Ectodermal cell (in vitro differentiated cells): Measurements from ENCODE around the gene SHB.

ENCODE experiments used
- H3K27ac ChIP-seq: 2 replicates; pipeline ENCODE4 v1.7.0; 2013; ENCODE audit warnings: mild to moderate bottlenecking, low read depth, low read length; ENCODE audit not compliant: insufficient read depth, poor library complexity, severe bottlenecking
- H3K27me3 ChIP-seq: 2 replicates; pipeline ENCODE4 v1.7.0; 2013; ENCODE audit warnings: mild to moderate bottlenecking, low read length; ENCODE audit not compliant: insufficient read depth, control insufficient read depth, poor library complexity, severe bottlenecking
- H3K36me3 ChIP-seq: one replicate; pipeline ENCODE4 v1.7.0; 2013; ENCODE audit warnings: low read length; ENCODE audit not compliant: control insufficient read depth, insufficient read depth
- H3K4me1 ChIP-seq: one replicate; pipeline ENCODE4 v1.7.0; 2013; ENCODE audit warnings: low read length; ENCODE audit not compliant: control insufficient read depth, insufficient read depth
- H3K4me3 ChIP-seq: 2 replicates; pipeline ENCODE4 v1.7.0; 2013; ENCODE audit warnings: low read depth, low read length, control low read depth; ENCODE audit not compliant: insufficient read depth
- H3K9me3 ChIP-seq: 2 replicates; pipeline ENCODE4 v1.7.0; 2013; ENCODE audit warnings: mild to moderate bottlenecking, low read length, moderate library complexity; ENCODE audit not compliant: control insufficient read depth
- WGBS, 2 experiments: methylation state at CpG; one replicate each; pipeline ENCODE4 v1.1.7; 2013; ENCODE audit warnings: missing lambda C conversion rate in 2 of 2; 5-methylcytosine and 5-hydroxymethylcytosine counted together

SHB gene

DNA sequence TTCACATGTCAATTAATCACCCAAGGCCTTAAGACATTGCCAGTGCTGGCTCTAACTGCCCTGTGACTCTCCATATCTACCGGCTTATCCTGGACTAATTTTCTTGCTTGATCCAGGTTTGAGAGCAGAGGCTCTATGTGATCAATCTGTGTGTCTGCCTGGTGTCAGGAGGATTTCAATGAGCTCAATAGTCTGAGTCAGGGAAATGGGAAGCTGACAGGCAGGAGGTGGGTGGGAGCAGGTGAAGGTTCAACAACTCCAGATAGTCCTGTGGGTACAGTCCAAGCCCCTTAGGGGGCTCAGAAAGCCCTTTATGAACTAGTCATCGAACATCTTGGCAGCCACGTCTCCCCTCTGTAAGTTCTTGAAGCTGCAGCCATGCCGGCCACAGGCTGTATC lies 72.2 kb downstream of the SHB start:
- H3K9me3 ChIP-seq = no peaks in the 10 kb centered on the region
- H3K4me3 ChIP-seq = no peak overlapping the region
- 93 to 94% methylated on average over 4 of the region's 4 CpGs for WGBS, 2 experiments
- H3K36me3 ChIP-seq = no peaks in the 10 kb centered on the region
- H3K4me1 ChIP-seq = peaks cover 28% of the 10 kb centered on the region
- H3K27ac ChIP-seq = no peak overlapping the region
- H3K27me3 ChIP-seq = no peaks in the 10 kb centered on the region

DNA sequence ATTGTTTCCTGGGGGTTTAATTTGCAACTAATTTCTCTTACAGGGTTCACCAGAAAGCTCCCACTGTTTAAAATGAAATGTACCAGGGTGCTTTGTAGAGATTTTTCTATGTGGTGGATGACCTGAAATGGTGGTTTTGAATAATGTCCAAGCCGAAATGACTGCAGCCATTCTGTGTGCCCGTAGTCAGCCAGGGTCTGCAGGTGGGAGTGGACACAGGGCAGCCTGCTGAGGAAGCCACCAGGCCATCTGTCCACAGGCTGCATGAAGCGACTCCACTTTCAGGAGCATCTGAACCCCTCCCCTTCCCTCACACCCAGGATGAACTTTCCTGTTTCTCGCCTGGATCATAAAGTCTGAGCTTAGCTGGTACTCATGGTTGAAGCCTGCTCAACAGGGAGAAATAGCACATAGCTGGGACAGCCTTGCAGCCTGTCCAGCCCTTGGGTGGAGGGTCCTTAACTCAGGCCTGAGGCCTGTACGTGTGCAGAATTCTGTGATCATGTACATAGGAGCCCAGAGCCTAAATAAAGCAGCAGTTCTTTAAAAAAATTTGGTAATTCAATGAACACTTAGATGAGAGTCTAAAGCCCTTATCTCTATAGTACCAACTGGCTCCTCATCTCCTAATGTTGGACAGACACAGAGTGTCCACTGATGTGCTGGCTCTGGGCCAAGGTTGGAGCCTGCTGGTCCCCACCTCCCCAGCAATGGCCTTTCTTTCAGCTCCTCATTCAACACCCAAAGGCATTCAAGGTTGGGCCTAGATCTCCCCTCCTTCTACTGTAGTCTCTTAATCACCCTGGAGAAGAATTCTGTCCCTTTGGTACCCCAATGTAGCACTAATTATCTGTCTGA lies 72.8 kb downstream of the SHB start:
- Histone ChIP-seq H3K4me1 (peaks cover 28% of the 10 kb centered on the region), H3K27me3 (no peaks in the 10 kb centered on the region), H3K27ac (no peak overlapping the region), H3K36me3 (no peaks in the 10 kb centered on the region), H3K4me3 (no peak overlapping the region), H3K9me3 (no peaks in the 10 kb centered on the region)
- WGBS, 2 experiments = 94% methylated on average over 5 of the region's 5 CpGs

GRCh38 chr9:37995348-37995737 lies 73.7 kb downstream of the SHB start:
- H3K4me3 ChIP-seq = no peak overlapping the region
- H3K27me3 ChIP-seq = no peaks in the 10 kb centered on the region
- H3K4me1 ChIP-seq = peaks cover 28% of the 10 kb centered on the region
- H3K36me3 ChIP-seq = no peaks in the 10 kb centered on the region
- H3K9me3 ChIP-seq = no peaks in the 10 kb centered on the region
- WGBS, 2 experiments = 87 to 95% methylated on average over 6 of the region's 6 CpGs
- no peak overlapping the region for H3K27ac ChIP-seq

DNA sequence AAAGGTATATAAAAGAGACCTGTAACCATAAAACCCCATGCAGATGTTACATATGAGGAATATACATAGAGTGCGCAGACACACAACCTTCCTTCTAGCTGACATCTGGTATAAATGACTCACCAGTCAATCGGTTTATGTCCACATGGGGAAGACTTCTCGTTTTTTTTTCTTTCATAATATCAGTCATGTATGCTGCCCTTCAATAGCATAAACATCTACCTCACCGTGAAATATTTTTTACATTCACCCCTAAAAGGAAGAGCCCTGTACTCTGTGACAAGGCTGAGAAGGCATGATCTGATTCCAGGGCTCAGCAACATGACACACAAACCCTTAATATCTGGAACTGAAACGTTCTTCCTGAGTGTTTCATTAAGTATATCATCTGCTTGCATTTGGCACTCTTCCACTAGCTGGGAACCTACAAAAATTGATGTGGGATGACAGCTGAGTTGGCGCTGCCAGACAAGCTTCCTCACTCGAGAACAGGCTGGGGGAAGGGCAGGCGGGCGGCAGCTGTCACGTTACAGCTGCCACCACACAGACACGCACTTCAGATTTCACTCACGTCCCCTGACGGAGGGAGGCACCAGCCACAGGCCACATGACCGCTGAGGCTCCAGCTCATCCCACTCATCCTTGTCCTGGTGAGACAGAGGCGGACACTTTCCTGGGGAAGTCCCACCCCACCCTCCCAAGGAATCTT lies 74.2 kb downstream of the SHB start:
- no peak overlapping the region for H3K27ac ChIP-seq
- peaks cover 27% of the 10 kb centered on the region for H3K4me1 ChIP-seq
- H3K4me3 ChIP-seq = no peak overlapping the region
- no peaks in the 10 kb centered on the region for H3K36me3 ChIP-seq
- H3K27me3 ChIP-seq = no peaks in the 10 kb centered on the region
- WGBS, 2 experiments = 86 to 89% methylated on average over 15 of the region's 15 CpGs
- H3K9me3 ChIP-seq = no peaks in the 10 kb centered on the region

- Histone ChIP-seq H3K4me3 (no peak overlapping the region), H3K36me3 (no peaks in the 10 kb centered on the region), H3K27ac (no peak overlapping the region), H3K4me1 (peaks cover 10% of the 10 kb centered on the region), H3K27me3 (no peaks in the 10 kb centered on the region), H3K9me3 (no peaks in the 10 kb centered on the region)
- 93 to 94% methylated on average over 8 of the region's 8 CpGs for WGBS, 2 experiments
These were observed 76.1 kb downstream of the SHB start for GRCh38 chr9:37992924-37993349.

GRCh38 chr9:37990404-37991015 lies 78.5 kb downstream of the SHB start:
- 85 to 98% methylated on average over 3 to 4 of the region's 5 CpGs for WGBS, 2 experiments
- Histone ChIP-seq H3K9me3 (no peaks in the 10 kb centered on the region), H3K36me3 (no peaks in the 10 kb centered on the region), H3K4me1 (no peaks in the 10 kb centered on the region), H3K4me3 (no peak overlapping the region), H3K27ac (no peak overlapping the region), H3K27me3 (no peaks in the 10 kb centered on the region)

DNA sequence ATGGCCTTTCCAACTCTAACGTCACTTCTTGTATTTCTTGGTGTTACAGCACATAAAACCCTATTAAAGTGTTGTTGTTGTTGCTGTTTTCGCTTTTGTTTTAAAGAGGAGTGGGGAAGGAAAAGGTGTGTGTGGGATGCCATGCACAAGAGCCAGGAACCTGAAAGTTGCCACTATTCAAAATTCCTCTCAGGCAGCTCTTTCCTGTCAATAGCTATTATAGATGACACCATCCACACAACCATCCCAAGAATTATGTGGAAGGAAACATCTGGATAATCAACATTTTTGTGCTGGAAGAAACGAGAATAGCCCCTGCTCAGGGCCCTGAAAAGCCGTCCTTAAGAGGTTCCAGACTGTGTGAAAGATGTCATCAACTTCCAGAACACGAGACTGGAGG lies 79.3 kb downstream of the SHB start:
- WGBS, 2 experiments = 92 to 94% methylated on average over 5 of the region's 5 CpGs
- peaks cover 5% of the 10 kb centered on the region for H3K4me1 ChIP-seq

GRCh38 chr9:37988602-37989001 lies 80.4 kb downstream of the SHB start:
- Histone ChIP-seq H3K4me1 (peaks cover 5% of the 10 kb centered on the region), H3K27me3 (no peaks in the 10 kb centered on the region), H3K9me3 (no peaks in the 10 kb centered on the region), H3K4me3 (no peak overlapping the region), H3K27ac (no peak overlapping the region), H3K36me3 (no peaks in the 10 kb centered on the region)
- WGBS, 2 experiments = 61 to 72% methylated on average over 2 of the region's 2 CpGs

More for the DNA sequence above, 79.3 kb downstream of the SHB start:
- H3K27ac ChIP-seq = no peak overlapping the region
- H3K27me3 ChIP-seq = no peaks in the 10 kb centered on the region
- H3K4me3 ChIP-seq = no peak overlapping the region
- H3K9me3 ChIP-seq = no peaks in the 10 kb centered on the region
- H3K36me3 ChIP-seq = no peaks in the 10 kb centered on the region

DNA sequence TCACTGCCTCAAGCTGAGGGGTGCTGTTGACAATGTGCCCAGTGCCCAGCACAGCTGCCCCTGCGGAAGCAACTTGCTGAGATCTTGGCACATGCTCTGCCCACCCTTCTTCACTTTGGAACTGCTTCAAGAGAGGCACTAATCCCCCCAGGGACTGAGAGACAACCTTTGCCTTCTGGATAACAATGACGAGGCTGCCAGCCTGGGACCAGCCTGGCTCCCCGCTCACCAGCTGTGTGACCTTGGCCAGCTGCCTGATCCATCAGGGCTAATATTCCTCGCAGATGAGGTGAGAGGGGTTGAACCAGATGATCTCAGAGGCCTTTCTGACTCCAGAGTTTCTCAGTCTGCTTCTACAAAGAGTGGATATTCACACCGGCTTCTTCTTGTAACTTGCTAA lies 81.0 kb downstream of the SHB start:
- peaks cover 5% of the 10 kb centered on the region for H3K4me1 ChIP-seq
- H3K36me3 ChIP-seq = no peaks in the 10 kb centered on the region
- H3K9me3 ChIP-seq = no peaks in the 10 kb centered on the region
- WGBS, 2 experiments = 92 to 95% methylated on average over 5 of the region's 5 CpGs
- H3K4me3 ChIP-seq = no peak overlapping the region
- no peaks in the 10 kb centered on the region for H3K27me3 ChIP-seq
- H3K27ac ChIP-seq = no peak overlapping the region

DNA sequence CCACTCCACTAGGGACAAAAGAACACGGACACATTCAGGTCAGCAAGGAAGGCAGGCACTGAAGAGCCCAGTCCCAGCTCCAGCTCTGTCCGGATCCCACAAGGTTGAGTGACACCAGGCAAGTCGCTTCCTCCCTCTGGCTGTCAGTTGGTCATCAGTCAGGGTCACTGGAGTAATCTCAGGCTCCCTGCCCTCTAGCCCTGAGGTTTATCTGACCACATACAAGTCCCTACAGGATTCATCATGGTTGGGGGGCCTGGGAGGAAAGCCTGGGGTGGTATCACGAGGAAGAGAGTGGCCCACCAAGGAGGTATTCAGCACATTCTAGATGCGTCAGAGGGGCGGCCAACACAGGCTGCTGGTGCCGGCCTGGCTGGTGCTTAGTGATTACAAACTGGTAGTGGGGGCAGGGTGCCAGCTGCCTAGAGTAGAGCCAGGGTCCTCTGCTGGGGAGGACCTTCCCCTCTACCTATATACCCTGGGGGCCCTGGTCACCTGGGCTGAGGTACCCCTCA lies 81.5 kb downstream of the SHB start:
- no peaks in the 10 kb centered on the region for H3K36me3 ChIP-seq

More for the DNA sequence above, 81.5 kb downstream of the SHB start:
- Histone ChIP-seq H3K9me3 (no peaks in the 10 kb centered on the region), H3K27ac (no peak overlapping the region), H3K4me1 (peaks cover 5% of the 10 kb centered on the region), H3K4me3 (no peak overlapping the region), H3K27me3 (no peaks in the 10 kb centered on the region)
- WGBS, 2 experiments = 93% methylated on average over 7 of the region's 7 CpGs
